DMS53 treated with DMSO at 0.1 percent for 48 hours (cell line): ENCODE data around the gene THY1.
"Not testable (repeated sequence)": the region's sequence is repeated elsewhere in the genome, so short reads cannot be mapped to it uniquely, and the experiment has no call there.

Experiments
- DNase-seq: peaks from one replicate; lab custom pipeline; 2025; ENCODE audit not compliant: unreplicated experiment; lab: John Stamatoyannopoulos, UW

Gene THY1

DNA sequence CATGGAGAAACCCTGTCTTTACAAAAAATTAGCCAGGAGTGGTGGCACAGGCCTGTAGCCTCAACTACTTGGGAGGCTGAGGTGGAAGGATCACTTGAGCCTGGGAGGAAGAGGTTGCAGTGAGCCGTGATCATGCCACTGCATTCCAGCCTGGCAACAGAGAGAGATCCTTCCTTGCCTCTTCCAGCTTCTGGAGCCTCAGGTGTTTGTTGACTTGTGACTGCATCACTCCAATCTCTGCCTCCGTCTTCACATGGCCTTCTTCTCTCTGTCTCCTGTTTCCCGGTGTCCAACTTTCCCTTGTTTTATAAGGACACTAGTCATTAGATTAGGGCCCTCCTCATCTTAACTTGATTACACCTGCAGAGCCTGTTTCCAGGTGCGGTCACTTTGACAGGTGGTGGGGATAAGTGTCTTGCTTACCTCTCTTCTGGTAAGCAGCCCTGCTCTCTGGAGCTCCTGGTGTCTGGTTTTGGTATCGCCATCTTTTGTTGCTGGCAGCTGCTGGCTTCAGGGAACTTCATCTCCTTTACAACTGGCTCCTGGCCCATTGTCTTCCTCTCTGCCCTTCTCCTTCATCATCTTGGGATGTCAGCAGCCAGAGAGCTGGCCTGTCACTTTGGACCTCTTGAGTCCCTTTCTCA lies 33.2 kb downstream of the THY1 start:
- DNase-seq = peak; percentile 76

DNA sequence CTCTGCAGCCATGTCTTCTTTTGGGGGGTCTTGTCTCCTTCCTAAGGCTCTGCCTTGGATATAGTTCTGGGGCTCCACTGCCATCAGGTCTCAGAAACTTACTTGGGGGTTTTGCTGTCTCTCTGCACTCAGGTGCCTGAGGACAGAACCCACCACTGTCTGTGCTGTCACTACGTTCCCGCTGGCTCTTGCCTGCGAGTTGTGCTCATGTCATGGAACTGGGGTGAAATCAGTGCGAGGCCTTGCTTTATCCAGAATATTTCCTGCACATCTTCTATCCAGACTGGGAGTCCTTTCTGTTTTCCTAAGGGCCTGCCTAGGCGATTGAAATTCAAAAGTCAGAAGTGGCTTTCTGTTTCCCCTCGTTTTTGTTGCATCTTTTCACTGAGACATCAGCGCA lies 34.9 kb downstream of the THY1 start:
- DNase-seq = no peak

DNA sequence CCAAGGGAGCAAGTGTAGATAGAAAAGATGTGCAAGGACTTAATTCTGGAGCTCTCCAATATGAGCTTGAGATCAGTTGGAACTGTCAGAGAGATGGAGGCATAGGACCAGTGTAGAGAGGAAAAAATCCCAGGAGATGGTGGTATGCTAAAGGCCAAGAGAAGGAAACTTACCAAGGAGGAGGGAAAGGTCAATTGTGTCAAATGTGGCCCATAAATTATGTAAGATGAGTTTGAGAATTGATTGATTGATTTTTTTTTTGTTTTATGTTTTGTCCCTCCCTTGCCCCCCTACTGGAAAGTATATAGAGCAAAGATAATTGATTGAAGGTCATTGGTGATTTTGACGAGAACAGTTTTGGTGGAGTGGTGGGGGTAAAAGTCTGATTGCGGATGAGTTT lies 38.6 kb downstream of the THY1 start:
- no peak for DNase-seq

DNA sequence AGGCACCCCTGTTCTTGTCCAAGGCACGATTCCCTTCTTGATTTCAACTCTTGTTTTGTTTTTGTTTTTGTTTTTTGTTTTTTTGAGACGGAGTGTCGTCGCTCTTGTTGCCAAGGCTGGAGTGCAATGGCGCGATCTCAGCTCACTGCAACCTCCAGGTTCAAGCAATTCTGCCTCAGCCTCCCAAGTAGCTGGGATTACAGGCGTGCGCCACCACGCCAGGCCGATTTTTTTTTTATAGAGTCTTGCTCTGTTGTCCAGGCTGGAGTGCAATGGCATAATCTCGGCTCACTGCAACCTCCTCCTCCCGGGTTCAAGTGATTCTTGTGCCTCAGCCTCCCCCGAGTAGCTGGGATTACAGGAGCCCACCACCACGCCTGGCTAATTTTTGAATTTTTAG lies 40.5 kb downstream of the THY1 start:
- not testable (repeated sequence) for DNase-seq

DNA sequence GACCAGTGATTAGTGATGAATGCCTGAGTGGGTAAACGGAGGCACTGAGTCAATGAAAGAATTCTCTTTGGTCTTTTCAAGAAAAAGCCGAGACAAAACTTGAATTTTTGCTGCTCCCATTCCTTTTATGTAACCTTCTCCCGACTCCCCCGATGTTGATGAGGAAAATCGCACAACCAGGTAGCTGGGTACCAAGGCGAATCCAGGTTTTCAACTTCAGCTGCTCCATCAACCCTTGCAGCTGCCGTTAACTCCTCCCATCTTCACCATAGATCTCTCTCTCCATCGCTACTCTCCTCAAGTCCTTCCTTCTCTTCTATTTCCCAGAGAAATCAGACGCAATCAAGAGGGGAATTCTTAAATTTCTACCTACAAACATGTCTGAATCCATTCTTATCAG lies 40.9 kb downstream of the THY1 start:
- DNase-seq = no peak

DNA sequence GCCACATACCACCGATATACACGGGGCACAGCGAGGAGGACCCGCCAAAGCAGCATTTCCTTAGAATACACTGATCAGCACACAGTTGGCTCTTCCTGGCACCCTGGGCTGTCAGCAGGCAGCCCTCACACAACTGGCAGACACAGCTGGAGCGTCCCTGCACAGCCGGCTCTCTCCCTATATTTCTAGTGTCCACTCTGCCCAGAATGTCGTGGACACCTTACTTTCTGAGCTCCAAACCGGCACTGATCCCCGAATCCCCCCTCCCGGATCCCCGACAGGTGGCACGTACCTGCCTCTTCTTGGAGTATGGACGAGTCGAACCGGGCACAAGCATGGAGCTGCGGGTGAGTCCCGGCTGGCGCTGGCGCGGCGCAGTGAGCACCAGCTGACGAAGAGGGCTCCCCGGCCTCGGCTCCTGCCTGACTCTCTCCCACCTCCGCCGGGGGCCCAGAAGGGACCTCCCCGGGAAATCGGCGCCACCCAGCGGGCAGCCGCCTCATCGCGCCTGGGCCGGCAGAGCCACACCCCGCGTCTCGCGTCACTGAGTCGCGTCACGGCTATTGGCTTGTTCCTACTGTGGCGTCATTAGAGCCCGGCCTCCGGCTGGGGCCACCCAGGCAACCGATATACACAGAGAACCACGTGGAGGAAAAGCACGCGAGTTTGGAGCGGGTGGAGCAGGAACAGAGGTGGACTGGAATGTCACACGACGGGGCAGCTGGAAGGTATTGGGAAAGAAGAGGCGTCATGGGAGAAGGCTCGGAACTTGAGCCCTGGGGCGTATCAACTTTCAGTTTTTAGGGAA lies 41.6 kb downstream of the THY1 start, which contains the start of gene USP2:
USP2 (minus strand) TSS at position 510 of the 808 bp plus-strand sequence. CDS start 8,210 bp downstream, outside the sequence.
- peak; percentile 97 for DNase-seq

DNA sequence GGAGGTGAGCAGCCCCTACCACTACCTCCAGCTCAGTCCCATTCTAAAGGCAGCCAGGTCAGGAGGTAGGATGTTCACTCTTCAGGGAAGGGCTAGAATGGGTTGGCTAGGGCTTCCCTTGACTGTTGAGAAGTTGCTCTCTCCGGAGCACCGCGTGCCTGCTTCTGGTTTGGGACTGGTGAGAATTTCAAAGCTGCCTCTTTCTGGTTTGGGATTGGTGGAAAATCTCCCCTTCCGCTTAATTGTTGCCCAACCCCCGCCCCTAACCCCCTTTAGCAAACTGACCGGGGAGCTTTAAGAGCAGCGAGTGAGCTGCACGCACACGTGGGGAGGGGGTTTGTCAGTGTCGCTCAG lies 42.2 kb downstream of the THY1 start:
- DNase-seq = no peak

DNA sequence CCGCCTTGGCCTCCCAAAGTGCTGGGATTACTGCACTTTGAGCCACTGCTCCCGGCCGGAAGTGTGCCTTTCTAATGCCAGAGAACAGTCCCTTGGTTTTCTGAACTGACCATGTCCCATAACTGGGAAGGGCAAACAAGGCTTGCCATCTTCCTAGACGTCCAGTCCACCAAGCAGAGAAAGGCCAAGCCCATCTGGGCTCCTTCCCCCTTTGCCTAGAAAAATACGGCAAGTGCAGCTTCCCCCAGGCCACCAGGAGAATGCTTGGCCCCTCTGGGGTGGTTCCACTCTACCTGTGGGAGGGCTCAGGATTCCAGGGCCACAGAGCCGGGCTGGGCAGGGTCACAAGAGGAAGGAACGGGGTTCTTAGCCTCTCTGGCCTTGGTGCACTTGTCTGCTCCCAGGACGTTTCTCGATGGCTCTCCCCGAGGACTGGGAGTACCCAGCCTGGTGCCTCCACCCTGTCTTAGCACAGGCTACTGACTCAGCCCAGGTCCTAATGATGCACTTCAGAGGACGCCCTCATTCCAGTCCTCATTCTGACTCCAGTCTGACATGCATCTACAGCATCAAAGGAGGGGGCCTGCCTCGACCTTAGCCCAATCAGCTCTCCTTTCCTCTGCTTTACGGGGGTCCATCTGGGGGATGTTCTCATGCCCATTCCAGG lies 42.7 kb downstream of the THY1 start:
- no peak for DNase-seq

DNA sequence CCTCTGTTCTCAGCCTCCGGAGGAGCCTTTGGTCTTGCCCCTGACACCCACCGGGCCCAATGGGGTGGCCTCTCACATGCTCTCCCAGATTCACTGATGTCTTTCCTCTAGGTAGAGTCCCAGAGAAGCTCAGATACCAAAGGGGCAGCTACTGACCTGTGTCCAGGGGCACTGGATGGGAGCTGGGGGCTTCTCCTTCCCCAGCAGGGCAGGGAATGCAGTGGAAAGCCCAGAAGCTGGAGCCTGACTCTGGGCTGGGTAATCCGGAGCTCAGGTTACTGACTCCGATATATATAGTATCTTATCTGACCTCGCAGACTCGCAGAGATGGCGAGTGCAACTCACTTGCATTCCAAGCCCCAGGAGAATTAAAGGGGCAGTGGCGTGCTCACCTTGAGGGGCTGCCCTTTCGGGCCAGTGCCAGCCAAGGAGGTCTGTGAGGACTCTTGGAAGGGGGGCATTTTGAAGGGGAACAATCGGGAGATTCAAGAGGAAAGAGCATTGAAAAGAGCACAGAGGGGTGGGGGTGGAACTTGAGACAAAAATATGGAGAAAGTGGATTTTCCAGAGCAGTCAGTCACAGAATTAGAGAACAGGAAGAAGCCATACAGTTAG lies 44.0 kb downstream of the THY1 start:
- no peak for DNase-seq

DNA sequence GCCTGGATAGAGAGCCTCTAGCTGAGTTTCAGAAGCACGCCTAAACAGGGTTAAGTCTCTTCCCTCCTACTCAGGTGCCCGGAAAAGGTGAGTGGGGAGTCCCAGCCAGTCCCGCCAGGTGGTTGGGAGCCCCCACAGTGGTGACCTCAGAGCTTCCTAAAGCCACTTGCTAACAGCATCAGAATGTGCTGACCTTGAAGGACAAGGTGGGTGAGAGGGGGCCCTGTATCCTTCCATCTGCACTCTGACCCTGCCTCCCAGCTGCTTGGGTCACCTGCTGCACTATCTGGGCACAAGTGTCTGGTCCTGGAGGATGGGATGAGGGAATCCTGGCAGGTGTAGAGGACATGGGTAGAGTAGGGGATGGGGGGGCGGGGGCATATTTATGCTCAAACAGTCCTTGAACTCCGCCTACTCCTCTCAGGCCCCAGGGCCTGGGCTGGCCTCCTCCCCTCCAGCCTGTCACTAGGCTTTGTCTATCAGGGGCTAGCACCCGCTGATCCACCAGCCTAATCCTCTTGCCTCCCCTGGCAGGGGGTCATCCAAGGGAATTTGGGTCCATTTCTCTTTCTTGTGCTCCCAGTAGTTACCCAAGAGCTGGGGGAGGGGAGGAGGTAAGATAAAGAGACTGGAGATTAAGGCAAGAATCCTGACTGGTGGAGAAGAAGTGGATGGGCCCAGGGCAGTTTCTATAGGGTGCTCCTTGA lies 44.9 kb downstream of the THY1 start:
- no peak for DNase-seq

DNA sequence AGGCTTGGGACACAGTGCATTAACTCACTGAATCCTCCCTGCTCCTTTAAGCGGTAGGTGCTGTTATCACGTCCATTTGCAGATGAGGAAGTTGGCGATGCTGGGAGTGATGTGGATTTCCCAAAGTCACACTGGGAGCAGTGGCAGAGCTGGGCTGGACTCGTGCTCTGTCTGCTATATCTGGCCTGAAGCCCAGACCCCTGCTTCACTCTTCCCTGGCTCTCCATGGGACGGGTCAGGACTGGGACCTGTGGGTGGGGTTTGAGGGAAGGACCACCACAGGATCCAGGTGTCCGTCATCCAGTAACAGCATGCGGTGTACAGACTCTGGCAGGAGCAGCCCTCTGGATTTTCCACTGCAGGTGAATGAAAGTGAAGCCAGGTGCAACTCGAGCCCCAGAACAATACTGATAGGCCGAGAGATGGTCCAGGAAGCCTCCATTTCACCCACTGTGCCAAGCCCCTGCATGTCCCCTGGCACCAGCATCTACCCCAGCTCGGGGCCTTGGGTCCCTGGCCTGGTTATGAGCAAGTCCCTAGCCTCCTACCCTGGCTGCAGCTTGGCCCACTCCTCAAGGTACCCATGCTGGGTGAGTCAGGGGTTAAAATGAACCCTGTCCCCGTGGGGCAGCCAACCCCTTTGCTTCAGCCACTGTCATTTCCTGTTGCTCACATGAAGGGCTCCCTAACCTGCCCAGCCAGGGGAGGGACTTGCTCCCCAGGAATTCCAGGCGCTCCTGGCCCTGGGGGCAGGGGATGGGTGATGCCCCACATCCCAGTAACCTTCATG lies 45.7 kb downstream of the THY1 start:
- no peak for DNase-seq

DNA sequence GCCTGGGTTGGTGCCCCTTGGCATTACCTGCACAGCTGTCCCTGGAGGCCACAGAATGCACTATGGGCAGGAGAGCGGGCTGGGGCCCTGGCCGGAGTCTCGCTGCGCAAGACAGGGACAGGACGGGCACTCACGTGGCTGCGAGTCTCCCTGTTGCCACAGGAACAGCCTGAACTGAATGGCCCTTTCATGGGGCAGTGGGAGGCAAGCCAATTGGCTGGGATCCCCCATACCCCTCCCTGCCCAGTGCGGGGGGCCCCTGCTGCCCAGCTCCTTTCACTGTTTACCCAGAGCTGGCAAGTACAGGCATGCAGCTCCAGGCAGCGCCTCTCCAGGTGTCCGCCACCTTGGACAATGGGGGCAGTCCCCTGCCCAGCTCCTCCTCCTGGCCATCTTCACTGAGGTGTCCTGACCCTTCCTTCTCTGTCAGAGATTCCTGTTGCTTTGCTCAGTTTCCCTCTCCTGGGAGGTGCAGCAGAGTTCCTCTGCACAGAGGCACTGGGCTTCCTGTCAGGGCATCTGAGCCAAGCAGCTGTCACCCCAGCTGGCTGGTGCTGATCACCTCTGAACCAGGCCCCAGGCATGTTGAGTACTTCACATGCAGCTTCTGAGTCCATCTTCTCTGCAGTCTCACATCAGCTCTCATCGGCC lies 46.6 kb downstream of the THY1 start:
- DNase-seq = peak; percentile 12

DNA sequence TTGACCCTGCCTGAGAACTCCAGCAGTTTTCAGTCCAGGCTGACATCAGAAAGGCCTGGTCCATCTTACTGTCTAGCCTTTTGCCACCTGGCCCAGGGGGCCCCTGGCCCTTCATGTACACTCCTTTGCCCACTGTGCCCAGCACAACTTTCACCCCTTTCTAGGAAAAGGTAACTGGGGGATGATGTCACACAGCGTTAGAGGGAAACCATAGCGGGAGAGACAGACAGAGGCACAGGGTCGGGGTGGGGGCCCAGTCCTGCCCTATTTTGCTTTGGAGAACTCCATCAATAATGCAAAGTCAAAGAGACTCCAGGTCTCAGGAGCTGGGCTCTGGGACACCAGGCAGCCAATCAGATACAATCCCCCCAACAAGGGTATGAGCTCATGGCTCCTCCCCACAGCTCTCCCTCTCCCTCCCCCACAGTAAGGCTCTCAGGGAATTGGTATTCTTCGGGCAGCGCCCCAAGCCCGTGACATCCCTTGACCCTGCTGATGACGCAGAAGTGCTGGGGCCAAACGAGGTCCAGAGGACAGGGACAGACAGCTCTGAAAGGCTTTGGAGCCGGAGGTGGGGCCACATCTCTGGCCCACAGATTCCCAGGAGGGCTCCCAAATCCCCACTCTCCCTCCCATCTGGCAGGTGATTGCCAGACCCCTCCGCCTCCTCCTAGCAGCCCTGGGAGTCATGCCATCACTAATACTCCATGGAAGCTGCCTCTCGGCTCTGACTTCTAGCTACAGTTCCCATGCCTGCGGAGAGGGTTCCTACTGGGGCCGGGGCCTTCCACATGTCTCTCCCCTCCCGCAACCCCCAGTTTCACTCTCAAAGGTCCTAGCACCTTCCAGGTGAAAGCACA lies 47.4 kb downstream of the THY1 start:
- no peak for DNase-seq

DNA sequence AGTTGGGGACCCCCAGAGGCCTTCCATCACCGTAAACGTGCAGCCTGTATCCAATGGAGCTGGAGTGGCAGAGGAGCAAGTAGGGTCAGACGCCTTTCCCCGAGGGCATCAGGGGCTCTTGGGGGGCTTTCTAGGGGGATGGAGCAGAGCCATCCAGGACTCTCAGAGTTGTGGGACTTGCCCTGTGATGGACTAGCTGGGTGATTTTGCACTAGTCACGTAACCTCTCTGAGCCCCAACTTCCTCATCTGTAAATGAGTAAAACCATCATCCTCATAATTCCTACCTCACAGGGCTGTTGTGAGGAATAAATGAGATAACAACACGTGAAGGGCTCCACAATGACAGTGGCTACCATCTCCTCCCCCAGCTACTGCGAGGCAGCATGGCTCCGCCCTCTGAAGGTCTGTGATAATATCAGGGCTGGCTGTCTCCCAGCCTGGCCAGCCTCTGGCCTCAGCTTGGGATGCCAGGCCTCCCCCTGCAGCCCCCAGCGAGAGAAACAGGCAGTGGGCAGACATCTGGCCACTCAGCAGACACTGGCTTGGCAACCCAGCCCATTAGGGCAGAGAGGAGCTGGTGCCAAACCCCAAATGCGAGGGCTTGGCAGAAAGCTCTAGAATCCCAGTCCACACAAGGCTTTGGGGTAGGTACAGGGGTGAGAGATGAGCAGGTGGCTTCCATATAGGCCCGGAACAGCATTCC lies 48.2 kb downstream of the THY1 start:
- no peak for DNase-seq

DNA sequence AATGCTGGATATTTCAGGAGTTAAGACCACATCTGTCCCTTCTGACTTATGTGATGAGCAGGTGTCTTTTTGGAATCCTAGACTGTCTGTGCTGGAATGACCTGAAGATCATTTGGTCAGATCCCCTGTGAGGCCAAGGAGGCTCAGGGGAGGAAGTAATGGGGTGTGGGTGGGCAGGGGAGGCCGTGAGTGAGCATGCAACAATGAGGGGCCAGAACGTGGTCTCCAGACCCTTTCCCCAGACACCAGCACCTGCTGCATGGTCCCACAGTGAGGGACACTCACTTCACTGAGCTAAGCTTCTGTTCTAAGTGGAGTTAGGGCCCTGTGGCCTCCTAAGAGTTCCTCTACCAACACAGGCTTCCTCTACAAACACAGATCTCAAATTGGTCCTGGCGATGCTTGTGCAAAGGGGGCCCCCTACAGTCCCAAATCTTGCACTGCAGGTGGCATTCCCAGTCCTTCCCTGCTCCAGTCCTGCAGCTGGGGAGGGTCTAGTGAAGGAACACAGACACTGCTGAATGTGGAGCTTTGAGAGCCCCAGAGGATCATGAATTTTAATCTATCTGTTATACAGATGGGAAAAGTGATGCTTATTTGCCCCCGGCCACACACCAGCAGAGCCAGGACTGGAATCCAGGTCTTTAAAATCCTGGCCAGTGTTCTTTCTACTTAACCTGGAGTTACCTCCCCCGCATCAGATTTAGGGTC lies 48.9 kb downstream of the THY1 start:
- peak; percentile 87 for DNase-seq

DNA sequence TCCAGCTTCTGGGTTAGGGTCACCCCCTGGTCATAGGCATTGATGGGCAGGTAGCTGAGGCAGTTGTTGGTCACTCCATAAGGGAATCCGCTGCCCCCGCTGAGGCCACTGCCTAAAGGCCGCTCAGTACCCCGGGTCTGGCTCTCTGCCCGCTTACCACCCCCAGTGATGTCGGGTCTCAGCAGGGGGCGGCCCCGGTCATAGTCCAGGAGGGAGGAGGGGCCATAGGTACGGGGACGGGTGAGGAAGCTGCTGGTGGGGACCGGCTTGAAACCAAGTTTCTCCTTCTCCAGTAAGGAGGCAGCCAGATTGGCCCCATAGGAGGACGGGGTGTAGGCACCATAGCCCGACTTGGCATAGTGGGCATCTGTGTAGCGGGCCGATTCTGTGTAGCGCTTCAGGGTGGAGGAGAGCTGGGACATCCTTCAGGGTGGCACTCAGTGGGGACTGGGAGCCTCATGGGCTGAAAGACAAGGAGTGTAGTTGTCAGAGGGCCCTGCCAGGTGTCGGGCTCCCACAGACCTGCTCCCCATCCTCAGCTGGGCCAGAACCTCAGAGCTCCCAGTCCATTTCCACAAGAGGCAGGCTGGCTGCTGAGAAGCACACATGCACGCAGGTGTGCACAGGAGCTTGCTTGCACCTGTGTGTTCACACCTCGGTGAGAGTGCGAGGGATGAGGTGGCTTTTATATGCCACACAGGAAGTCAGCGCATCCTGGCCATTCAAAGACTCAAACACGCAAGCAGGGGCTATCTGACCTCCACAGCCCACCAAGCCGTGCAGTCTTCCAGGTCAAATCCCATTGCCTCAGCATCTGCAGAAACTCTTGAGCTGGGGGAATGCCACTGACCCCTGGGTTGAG lies 49.7 kb downstream of the THY1 start:
- DNase-seq = no peak
